Caki2 (cell line): ENCODE data around the gene IQGAP2. TPM values are rescaled to one million over a fixed set of nuclear protein-coding genes. Genes with fewer than 3 reads are reported as not detected.
"Not testable (repeated sequence)": the region's sequence is repeated elsewhere in the genome, so short reads cannot be mapped to it uniquely, and the experiment has no call there.

Experiments used
- DNase-seq: peaks from one replicate; pipeline ENCODE4 v3.0.0-alpha.2; 2015; ENCODE audit warnings: low read depth
- in situ Hi-C: cut with HindIII; loops from 2 replicates; pipeline ENCODE4 v1.10.0; 2016; ENCODE audit warnings: low sequenced_read_pairs, low pct_unique_long_range_greater_than_20kb, mixed read lengths
- total RNA-seq: library from RNA; depleted of rRNA; stranded (reverse); fragments of >200 nt; shearing (Covaris generic); gene quantifications from 2 replicates; pipeline ENCODE4 v1.2.3, GENCODE V29; 2014; ENCODE audit warnings: low replicate concordance

Gene IQGAP2
- total RNA-seq, 1 experiment from 2014 or later = 0.20 TPM

DNA sequence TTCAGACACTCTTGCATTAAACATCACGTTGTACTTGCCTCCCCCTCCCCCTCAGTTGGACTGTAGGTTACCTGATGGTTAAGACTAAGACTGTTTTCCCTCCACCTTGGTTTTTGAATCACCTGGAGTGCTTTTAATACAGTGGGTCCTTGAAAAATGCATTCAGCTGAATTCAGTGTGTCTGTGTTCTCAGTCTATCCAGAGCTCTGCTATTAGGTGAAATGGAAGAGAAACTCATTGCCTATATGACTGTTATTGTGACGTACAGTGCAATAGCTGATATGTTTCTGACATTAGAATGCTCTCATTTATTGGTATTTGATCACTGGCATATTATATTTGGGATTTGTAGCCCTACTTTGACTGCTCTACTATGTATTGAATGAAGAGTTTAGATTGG, 111.6 kb downstream of the IQGAP2 start:
- in situ Hi-C loops = no loop called here
- no peak for DNase-seq

GRCh38 chr5:76517334-76517733, 114.2 kb downstream of the IQGAP2 start:
- no peak for DNase-seq
- in situ Hi-C loops = no loop called here

- DNase-seq, in situ Hi-C loops: not testable (repeated sequence)
These were observed 115.2 kb downstream of the IQGAP2 start for GRCh38 chr5:76518246-76518645.

- in situ Hi-C loops = no loop called here
- DNase-seq = no peak
These were observed 118.2 kb downstream of the IQGAP2 start for GRCh38 chr5:76521240-76521758.

GRCh38 chr5:76522103-76522935, 119.2 kb downstream of the IQGAP2 start:
- in situ Hi-C loops = no loop called here
- no peak for DNase-seq

DNA sequence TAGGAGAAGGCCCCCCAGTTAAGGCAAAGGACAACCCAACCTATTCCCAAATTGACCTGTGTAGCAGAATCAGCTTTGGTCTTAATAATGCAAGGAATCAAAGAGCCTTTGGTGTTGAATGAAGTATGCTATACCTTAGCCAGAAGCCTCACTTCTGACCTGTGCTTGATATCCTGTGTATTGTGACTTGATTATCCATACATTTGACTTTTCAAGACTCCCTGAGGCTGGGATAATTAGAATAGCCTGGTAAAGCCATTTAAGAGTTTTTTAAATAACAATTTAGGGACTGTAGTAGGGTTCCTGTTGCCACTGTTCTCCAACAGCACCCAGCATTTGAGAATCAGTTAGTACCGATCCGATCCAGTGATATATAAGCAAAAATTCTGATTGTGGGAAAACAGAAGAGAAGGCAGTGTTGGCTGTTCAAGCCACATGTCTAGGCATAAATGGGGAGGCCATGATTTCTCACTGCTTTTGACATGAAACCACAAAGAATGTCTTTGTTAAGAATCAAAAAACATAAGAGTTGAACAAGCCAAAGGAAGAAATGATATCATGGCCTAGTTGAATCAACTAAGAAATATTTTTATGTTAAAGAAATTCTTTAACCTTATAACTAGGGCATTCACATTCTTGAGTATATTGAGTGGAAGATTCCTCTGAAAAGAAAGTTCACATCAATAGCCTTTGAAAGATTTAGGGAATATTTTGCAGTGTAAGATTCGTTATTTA, 121.2 kb downstream of the IQGAP2 start:
- no peak for DNase-seq
- in situ Hi-C loops = no loop called here

GRCh38 chr5:76524868-76525267, 121.8 kb downstream of the IQGAP2 start:
- in situ Hi-C loops = no loop called here
- no peak for DNase-seq

GRCh38 chr5:76525956-76526355, 122.9 kb downstream of the IQGAP2 start:
- DNase-seq = no peak
- in situ Hi-C loops = no loop called here

GRCh38 chr5:76526950-76527583, 124.0 kb downstream of the IQGAP2 start:
- DNase-seq = no peak
- in situ Hi-C loops = no loop called here

- in situ Hi-C loops = no loop called here
- peak; percentile 3 for DNase-seq
These were observed 124.6 kb downstream of the IQGAP2 start for GRCh38 chr5:76527685-76528161.

- DNase-seq = no peak
- in situ Hi-C loops = no loop called here
These were observed 125.7 kb downstream of the IQGAP2 start for GRCh38 chr5:76528547-76529331.

DNA sequence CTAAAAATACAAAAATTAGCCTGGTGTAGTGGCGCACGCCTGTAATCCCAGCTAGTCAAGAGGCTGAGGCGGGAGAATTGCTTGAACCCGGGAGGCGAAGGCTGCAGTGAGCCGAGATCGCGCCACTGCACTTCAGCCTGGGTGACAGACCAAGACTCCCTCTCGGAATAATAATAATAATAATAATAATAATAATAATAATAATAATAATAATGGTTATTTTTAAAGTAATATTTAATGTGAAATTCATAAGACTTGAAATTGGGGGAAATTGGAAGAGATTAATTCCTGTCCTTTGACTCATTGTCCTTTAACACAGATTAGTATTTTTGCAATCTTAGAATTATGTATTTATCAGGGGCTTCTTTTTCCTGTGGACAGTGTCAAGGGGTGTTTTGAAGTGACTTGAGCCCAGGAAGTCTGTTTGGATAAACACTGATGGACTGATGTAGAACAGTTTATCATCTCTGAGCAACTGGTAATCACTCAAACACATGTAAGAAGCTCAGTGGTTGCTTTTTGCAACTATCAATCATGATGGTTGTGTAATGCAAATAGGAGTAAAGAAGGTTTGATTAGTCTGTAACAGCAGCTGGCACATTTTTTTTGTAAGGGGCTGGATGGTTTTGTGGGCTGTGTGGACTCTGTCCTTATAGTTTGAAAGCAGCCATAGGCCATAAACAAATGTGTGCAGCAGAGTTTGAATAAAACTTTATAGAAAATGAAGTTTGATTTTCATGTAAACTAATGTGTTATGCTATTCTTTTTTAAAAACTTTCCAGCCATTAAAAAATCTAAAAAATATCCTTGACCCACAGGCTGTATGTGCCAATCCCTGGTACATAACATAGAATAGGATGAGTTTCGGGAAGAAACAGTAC, 126.6 kb downstream of the IQGAP2 start:
- no peak for DNase-seq
- in situ Hi-C loops = no loop called here

GRCh38 chr5:76532052-76532451, 129.0 kb downstream of the IQGAP2 start:
- DNase-seq = no peak
- in situ Hi-C loops = no loop called here

DNA sequence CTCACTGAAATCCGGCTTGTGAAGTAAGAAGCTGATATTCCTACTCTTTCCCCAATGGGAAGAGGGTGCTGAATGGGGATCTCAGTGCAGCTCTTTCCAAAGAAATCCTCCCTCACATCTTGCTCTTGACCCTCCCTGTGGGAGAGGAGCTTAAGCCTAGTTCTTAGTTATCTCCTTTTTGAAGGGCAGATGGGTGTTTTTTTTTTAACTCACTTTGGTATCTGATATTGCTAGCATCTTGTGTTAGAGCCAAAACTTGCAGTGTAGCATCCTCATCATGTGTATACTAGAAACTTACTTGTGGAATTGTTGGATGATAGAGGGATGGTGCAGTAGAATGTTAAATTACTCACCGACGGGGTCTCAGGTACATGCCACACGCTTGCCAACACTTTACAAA, 129.9 kb downstream of the IQGAP2 start:
- no peak for DNase-seq
- in situ Hi-C loops = no loop called here

- in situ Hi-C loops = no loop called here
- DNase-seq = no peak
These were observed 132.5 kb downstream of the IQGAP2 start for GRCh38 chr5:76535577-76535976.

DNA sequence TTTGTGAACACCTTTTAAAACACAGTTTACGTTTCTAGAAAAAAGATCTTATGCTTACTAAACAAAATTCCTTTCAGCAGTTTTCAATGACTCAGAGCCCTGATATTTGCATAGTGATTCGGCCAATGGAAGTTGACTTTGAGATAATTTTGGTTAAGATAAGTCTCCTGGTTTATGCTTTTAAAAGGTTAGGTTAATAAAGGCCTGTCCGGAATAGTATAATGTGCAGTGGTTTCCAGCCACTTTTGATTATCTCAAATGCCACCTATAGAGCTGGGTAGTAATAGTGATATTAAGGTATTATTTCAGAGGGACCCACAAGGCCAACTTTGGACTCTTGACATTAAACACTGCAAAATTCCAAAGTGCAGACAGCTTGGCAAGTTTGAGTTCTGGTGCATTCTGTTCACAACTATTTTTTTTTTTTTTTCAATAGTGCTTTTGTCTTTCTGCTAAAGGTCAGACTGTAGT, 134.0 kb downstream of the IQGAP2 start:
- no peak for DNase-seq
- in situ Hi-C loops = no loop called here

GRCh38 chr5:76542241-76542640, 139.2 kb downstream of the IQGAP2 start:
- DNase-seq = no peak
- in situ Hi-C loops = no loop called here
